Smooth muscle cell of the pulmonary artery (primary cell): ENCODE measurements around the gene PSMG3. TPM values are rescaled to one million over a fixed set of nuclear protein-coding genes. Genes with fewer than 3 reads are reported as not detected.

ENCODE experiments used
- total RNA-seq: library from RNA; depleted of rRNA; stranded (reverse); fragments of >200 nt; gene quantifications from 2 replicates; pipeline ENCODE4 v1.2.3, GENCODE V29; 2014

Gene PSMG3, protein sequence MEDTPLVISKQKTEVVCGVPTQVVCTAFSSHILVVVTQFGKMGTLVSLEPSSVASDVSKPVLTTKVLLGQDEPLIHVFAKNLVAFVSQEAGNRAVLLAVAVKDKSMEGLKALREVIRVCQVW
- total RNA-seq = 10.3 and 14.2 TPM in 2 replicates

DNA sequence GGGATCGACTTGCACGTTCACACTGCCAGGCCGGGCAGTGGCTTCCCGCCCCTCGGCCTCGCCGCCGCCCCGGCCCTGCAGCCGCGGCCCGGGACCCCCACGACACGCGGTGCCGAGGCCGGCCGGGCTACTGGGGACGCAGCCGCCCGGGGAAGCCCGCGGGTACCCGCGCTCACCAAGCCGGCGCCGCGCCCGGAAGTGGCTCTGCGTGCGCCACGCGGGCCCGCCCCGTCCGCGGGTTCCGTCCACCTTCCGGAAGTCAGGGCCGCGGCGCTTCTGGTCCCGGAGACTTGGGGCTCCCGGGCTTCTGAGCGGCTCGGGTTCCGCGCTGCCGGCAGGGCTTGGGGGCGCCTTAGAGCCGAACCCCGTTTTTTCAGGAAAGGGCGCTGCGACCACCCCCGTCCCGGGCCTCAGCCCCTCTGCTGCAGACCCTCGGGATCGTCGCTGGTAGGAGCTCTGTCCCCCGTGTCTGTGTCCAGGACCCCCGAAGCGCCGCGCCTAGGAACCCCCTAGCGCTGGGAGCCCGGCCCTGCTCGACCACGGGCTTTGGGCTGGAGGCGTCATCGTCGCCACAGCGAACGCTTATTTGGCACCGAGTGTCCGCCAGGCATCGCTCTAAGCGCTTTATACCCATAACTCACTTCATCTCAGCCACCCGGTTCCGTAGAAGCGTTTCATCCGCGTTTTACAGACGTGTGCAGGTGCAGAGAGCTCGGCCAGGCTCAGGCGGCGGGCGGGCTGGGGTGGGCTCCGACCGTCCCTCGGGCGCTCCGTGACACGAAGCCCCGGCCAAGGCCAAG lies at the start of gene PSMG3:
Gene PSMG3 (minus strand): TSS at position 200 of the 800 bp plus-strand sequence. CDS start 693 bp downstream, outside the sequence.

GRCh38 chr7:1555813-1556543 lies 13.9 kb downstream of the PSMG3 start, which contains the start of gene TMEM184A:
TSS of gene TMEM184A (minus strand) at chr7:1556205. CDS start at chr7:1555484, 721 bp downstream.

Other genes starting within 250 kb of the PSMG3 start
- gene MICALL2, start 110.6 kb downstream of the PSMG3 start, total RNA-seq = 22.9 and 27.1 TPM in 2 replicates
- gene INTS1, start 65.6 kb downstream of the PSMG3 start, total RNA-seq = 58.3 and 77.4 TPM in 2 replicates
- gene MAFK, start 39.3 kb downstream of the PSMG3 start, total RNA-seq = 36.0 and 57.4 TPM in 2 replicates
- gene TMEM184A, start 13.8 kb downstream of the PSMG3 start, total RNA-seq = 0.03 and 0.13 TPM in 2 replicates
- gene ELFN1, start 100.2 kb upstream of the PSMG3 start, total RNA-seq = 0.07 TPM in 1 of 2 replicates, not detected in the other